Ishikawa (cell line): ENCODE data around the gene MARCHF10.

Experiments used
- CEBPB ChIP-seq: IDR thresholded peaks from 2 replicates; pipeline ENCODE4 v1.6.1; 2012
- CREB1 ChIP-seq: IDR thresholded peaks from 2 replicates; pipeline ENCODE4 v1.6.1; 2012; ENCODE audit warnings: low read depth
- EGR1 ChIP-seq: IDR thresholded peaks from 2 replicates; pipeline ENCODE4 v1.6.1; 2012
- EP300 ChIP-seq: IDR thresholded peaks from 2 replicates; pipeline ENCODE4 v1.6.1; 2012; ENCODE audit warnings: borderline replicate concordance
- FOXM1 ChIP-seq: IDR thresholded peaks from 2 replicates; pipeline ENCODE4 v1.6.1; 2012; ENCODE audit warnings: low read depth, borderline replicate concordance
- MAX ChIP-seq: IDR thresholded peaks from 2 replicates; pipeline ENCODE4 v1.6.1; 2012
- NFIC ChIP-seq: IDR thresholded peaks from 2 replicates; pipeline ENCODE4 v1.6.1; 2012
- RAD21 ChIP-seq: IDR thresholded peaks from 2 replicates; pipeline ENCODE4 v1.6.1; 2012; ENCODE audit warnings: low read depth
- TAF1 ChIP-seq: IDR thresholded peaks from 2 replicates; pipeline ENCODE4 v1.6.1; 2012; ENCODE audit warnings: low read depth, mild to moderate bottlenecking
- TCF12 ChIP-seq: IDR thresholded peaks from 2 replicates; pipeline ENCODE4 v1.6.1; 2012; ENCODE audit warnings: low read depth
- TEAD4 ChIP-seq: IDR thresholded peaks from 2 replicates; pipeline ENCODE4 v1.6.1; 2012
- YY1 ChIP-seq: IDR thresholded peaks from 2 replicates; pipeline ENCODE4 v1.6.1; 2012; ENCODE audit warnings: low read depth
- ZBTB7A ChIP-seq: IDR thresholded peaks from 2 replicates; pipeline ENCODE4 v1.6.1; 2012; ENCODE audit warnings: low read depth
- TF ChIP-seq, protein P1 (sequence below): IDR thresholded peaks from 2 replicates; pipeline ENCODE4 v1.6.1; 2012
- TF ChIP-seq, protein P2 (sequence below): IDR thresholded peaks from 2 replicates; pipeline ENCODE4 v1.6.1; 2012; ENCODE audit warnings: low read depth, mild to moderate bottlenecking

Gene MARCHF10

GRCh38 chr17:62780269-62780668, 27.8 kb downstream of the MARCHF10 start:
- TF ChIP-seq TEAD4 (no peak), CREB1 (no peak), TAF1 (no peak), MAX (no peak), NFIC (no peak), EGR1 (no peak), ZBTB7A (no peak), EP300 (no peak), FOXM1 (no peak), YY1 (no peak)
- TF ChIP-seq, protein P1, sequence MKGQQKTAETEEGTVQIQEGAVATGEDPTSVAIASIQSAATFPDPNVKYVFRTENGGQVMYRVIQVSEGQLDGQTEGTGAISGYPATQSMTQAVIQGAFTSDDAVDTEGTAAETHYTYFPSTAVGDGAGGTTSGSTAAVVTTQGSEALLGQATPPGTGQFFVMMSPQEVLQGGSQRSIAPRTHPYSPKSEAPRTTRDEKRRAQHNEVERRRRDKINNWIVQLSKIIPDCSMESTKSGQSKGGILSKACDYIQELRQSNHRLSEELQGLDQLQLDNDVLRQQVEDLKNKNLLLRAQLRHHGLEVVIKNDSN: no peak

- peak; percentile 30; the same call in 1 of the 2 replicates for TF ChIP-seq MAX
- TF ChIP-seq TCF12: peak; percentile 28; the same call in 1 of the 2 replicates
- TF ChIP-seq TEAD4: no peak
- TF ChIP-seq TAF1: no peak
These were observed 29.0 kb downstream of the MARCHF10 start for GRCh38 chr17:62778990-62779681.

GRCh38 chr17:62775876-62776275, 32.2 kb downstream of the MARCHF10 start:
- TF ChIP-seq EP300: no peak
- no peak for TF ChIP-seq RAD21
- no peak for TF ChIP-seq TAF1
- no peak for TF ChIP-seq CEBPB
- no peak for TF ChIP-seq NFIC
- TF ChIP-seq CREB1: no peak
- TF ChIP-seq EGR1: no peak
- TF ChIP-seq, protein P2, sequence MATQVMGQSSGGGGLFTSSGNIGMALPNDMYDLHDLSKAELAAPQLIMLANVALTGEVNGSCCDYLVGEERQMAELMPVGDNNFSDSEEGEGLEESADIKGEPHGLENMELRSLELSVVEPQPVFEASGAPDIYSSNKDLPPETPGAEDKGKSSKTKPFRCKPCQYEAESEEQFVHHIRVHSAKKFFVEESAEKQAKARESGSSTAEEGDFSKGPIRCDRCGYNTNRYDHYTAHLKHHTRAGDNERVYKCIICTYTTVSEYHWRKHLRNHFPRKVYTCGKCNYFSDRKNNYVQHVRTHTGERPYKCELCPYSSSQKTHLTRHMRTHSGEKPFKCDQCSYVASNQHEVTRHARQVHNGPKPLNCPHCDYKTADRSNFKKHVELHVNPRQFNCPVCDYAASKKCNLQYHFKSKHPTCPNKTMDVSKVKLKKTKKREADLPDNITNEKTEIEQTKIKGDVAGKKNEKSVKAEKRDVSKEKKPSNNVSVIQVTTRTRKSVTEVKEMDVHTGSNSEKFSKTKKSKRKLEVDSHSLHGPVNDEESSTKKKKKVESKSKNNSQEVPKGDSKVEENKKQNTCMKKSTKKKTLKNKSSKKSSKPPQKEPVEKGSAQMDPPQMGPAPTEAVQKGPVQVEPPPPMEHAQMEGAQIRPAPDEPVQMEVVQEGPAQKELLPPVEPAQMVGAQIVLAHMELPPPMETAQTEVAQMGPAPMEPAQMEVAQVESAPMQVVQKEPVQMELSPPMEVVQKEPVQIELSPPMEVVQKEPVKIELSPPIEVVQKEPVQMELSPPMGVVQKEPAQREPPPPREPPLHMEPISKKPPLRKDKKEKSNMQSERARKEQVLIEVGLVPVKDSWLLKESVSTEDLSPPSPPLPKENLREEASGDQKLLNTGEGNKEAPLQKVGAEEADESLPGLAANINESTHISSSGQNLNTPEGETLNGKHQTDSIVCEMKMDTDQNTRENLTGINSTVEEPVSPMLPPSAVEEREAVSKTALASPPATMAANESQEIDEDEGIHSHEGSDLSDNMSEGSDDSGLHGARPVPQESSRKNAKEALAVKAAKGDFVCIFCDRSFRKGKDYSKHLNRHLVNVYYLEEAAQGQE: no peak
- no peak for TF ChIP-seq YY1
- no peak for TF ChIP-seq MAX
- no peak for TF ChIP-seq TCF12
- no peak for TF ChIP-seq FOXM1
- TF ChIP-seq, protein P1: no peak
- no peak for TF ChIP-seq ZBTB7A
- no peak for TF ChIP-seq TEAD4

GRCh38 chr17:62774338-62774737, 33.8 kb downstream of the MARCHF10 start:
- no peak for TF ChIP-seq CREB1

GRCh38 chr17:62767997-62768396, 40.1 kb downstream of the MARCHF10 start:
- TF ChIP-seq TAF1: no peak
- TF ChIP-seq TEAD4: no peak
- TF ChIP-seq, protein P2: no peak
- TF ChIP-seq MAX: no peak
- TF ChIP-seq YY1: no peak
- TF ChIP-seq FOXM1: no peak
- no peak for TF ChIP-seq TCF12
- TF ChIP-seq, protein P1: no peak
- TF ChIP-seq RAD21: no peak
- no peak for TF ChIP-seq ZBTB7A
- no peak for TF ChIP-seq CREB1
- TF ChIP-seq EGR1: no peak
- TF ChIP-seq NFIC: no peak
- TF ChIP-seq EP300: no peak
